ENCODE measurements around the gene TBPL1. TPM values are rescaled to one million over a fixed set of nuclear protein-coding genes. Genes with fewer than 3 reads are reported as not detected.

The TBPL1 gene
- total RNA-seq, 4 donors from 2014 or later: 10.1 to 19.1 (median 13.7) TPM

- Histone ChIP-seq H3K4me3 (no peak overlapping the region), H3K4me1 (peaks cover 0 to 23% (median 2%) of the 10 kb centered on the region in 3 donors), H3K27me3 (no peaks in the 10 kb centered on the region), H3K36me3 (peaks cover 0 to 7% of the 10 kb centered on the region in 2 donors), H3K27ac (no peak overlapping the region), H3K9me3 (no peaks in the 10 kb centered on the region)
- ATAC-seq: no peak
- WGBS, 2 donors (ENCODE audit: low coverage in 1 of 2): 48 to 68% methylated on average over 4 of the region's 4 CpGs
- TF ChIP-seq POLR2A (IDR thresholded peaks at IDR 0.05) (no peak), POLR2AphosphoS5 (IDR thresholded peaks at IDR 0.05) (no peak), CTCF (IDR thresholded peaks at IDR 0.05) (no peak), EP300 (IDR thresholded peaks at IDR 0.05) (no peak)
Measured at GRCh38 chr6:134004714-134005113, 51.7 kb downstream of the TBPL1 start.

- Histone ChIP-seq H3K4me3 (no peak overlapping the region), H3K4me1 (peaks cover 0 to 23% (median 2%) of the 10 kb centered on the region in 3 donors), H3K9me3 (no peaks in the 10 kb centered on the region), H3K27me3 (no peaks in the 10 kb centered on the region), H3K27ac (peak overlapping the region in 1 of 4 donors; percentile 9), H3K36me3 (peaks cover 0 to 6% of the 10 kb centered on the region in 2 donors)
- WGBS, 2 donors (ENCODE audit: low coverage in 1 of 2): 71% methylated on average over 5 of the region's 6 CpGs; no CpG with 5 or more reads in 1 of the 2 donors
- no peak for TF ChIP-seq EP300 (IDR thresholded peaks at IDR 0.05)
- peak; percentile 48 for ATAC-seq
Measured at GRCh38 chr6:134005800-134006199, 52.8 kb downstream of the TBPL1 start.

- Histone ChIP-seq H3K4me3 (no peak overlapping the region), H3K36me3 (peaks cover 0 to 6% of the 10 kb centered on the region in 2 donors), H3K27ac (peak overlapping the region in 2 of 4 donors; percentile 31 to 38), H3K27me3 (no peaks in the 10 kb centered on the region), H3K9me3 (no peaks in the 10 kb centered on the region), H3K4me1 (peaks cover 0 to 23% (median 2%) of the 10 kb centered on the region in 3 donors)
- no CpG with 5 or more reads among the region's 4 CpGs for WGBS, 2 donors (ENCODE audit: low coverage in 1 of 2)
- ATAC-seq: no peak
- TF ChIP-seq EP300 (IDR thresholded peaks at IDR 0.05) (no peak), POLR2AphosphoS5 (IDR thresholded peaks at IDR 0.05) (no peak), CTCF (IDR thresholded peaks at IDR 0.05) (no peak), POLR2A (IDR thresholded peaks at IDR 0.05) (no peak)
Measured at GRCh38 chr6:134007077-134007476, 54.1 kb downstream of the TBPL1 start.

- Histone ChIP-seq H3K4me1 (peaks cover 0 to 24% (median 2%) of the 10 kb centered on the region in 3 donors), H3K4me3 (no peak overlapping the region)
- no peak for ATAC-seq
Measured at GRCh38 chr6:134009876-134010275, 56.9 kb downstream of the TBPL1 start.

GRCh38 chr6:134010400-134010799 is 57.4 kb downstream of the TBPL1 start:
- H3K36me3 ChIP-seq: no peaks in the 10 kb centered on the region
- H3K27me3 ChIP-seq: no peaks in the 10 kb centered on the region
- no peak for ATAC-seq
- H3K4me1 ChIP-seq: peaks cover 0 to 29% (median 2%) of the 10 kb centered on the region in 3 donors
- 87 to 93% methylated on average over 5 to 8 of the region's 8 CpGs for WGBS, 2 donors (ENCODE audit: low coverage in 1 of 2)
- no peaks in the 10 kb centered on the region for H3K9me3 ChIP-seq
- H3K4me3 ChIP-seq: no peak overlapping the region
- no peak for TF ChIP-seq EP300 (IDR thresholded peaks at IDR 0.05)
- TF ChIP-seq POLR2A (IDR thresholded peaks at IDR 0.05): no peak
- H3K27ac ChIP-seq: peak overlapping the region in 1 of 4 donors; percentile 19

More at GRCh38 chr6:134009876-134010275, 56.9 kb downstream of the TBPL1 start:
- Histone ChIP-seq H3K27me3 (no peaks in the 10 kb centered on the region), H3K9me3 (no peaks in the 10 kb centered on the region), H3K36me3 (no peaks in the 10 kb centered on the region), H3K27ac (peak overlapping the region in 1 of 4 donors; percentile 19)
- TF ChIP-seq POLR2A (IDR thresholded peaks at IDR 0.05) (no peak), EP300 (IDR thresholded peaks at IDR 0.05) (no peak), CTCF (IDR thresholded peaks at IDR 0.05) (no peak), POLR2AphosphoS5 (IDR thresholded peaks at IDR 0.05) (no peak)

- H3K27ac ChIP-seq: no peak overlapping the region
- 90 to 100% methylated on average over 1 to 2 of the region's 2 CpGs for WGBS, 2 donors (ENCODE audit: low coverage in 1 of 2)
- H3K9me3 ChIP-seq: no peaks in the 10 kb centered on the region
- H3K36me3 ChIP-seq: no peaks in the 10 kb centered on the region
- H3K27me3 ChIP-seq: no peaks in the 10 kb centered on the region
- ATAC-seq: no peak
- TF ChIP-seq EP300 (IDR thresholded peaks at IDR 0.05) (no peak), POLR2AphosphoS5 (IDR thresholded peaks at IDR 0.05) (no peak), POLR2A (IDR thresholded peaks at IDR 0.05) (no peak), CTCF (IDR thresholded peaks at IDR 0.05) (no peak)
- H3K4me1 ChIP-seq: peaks cover 0 to 31% (median 2%) of the 10 kb centered on the region in 3 donors
- no peak overlapping the region for H3K4me3 ChIP-seq
Measured at GRCh38 chr6:134010974-134011373, 58.0 kb downstream of the TBPL1 start.
